Uterus (tissue), 2 donors: ENCODE results near the gene TDRD3.

Experiments used
- CTCF ChIP-seq, 4 experiments: fragments of 200-600 bp in 2 of 4; fragments of 450-650 bp in 2 of 4; sonication (generic) in 2 of 4; IDR thresholded peaks; one replicate each; pipeline ENCODE4 v1.5.1; 2016 to 2019; ENCODE audit warnings: antibody characterized with exemption in 4 of 4, mild to moderate bottlenecking in 2 of 4, moderate library complexity in 1 of 4
- POLR2A ChIP-seq, 2 donors: fragments of 450-650 bp; IDR thresholded peaks; one replicate each; pipeline ENCODE4 v1.6.1; 2016; ENCODE audit warnings: antibody characterized with exemption in 2 of 2, mild to moderate bottlenecking in 1 of 2, moderate library complexity in 1 of 2

- TF ChIP-seq CTCF (IDR thresholded peaks at IDR 0.05) (no peak), POLR2A (IDR thresholded peaks at IDR 0.05) (no peak)
These were observed 104.2 kb downstream of the TDRD3 start for GRCh38 chr13:60501236-60501635.
